Heart right ventricle (tissue), 16 donors: Measurements from ENCODE around the gene PPP3CA. TPM values are rescaled to one million over a fixed set of nuclear protein-coding genes. Genes with fewer than 3 reads are reported as not detected.

Experiments used
- ATAC-seq, 8 donors: fragments of 200-7000 bp; cut with Tn5 transposase; one replicate each; pipeline ENCODE4 v1.9.1; 2020; ENCODE audit warnings: mild to moderate bottlenecking in 8 of 8, moderate library complexity in 8 of 8, moderate number of reproducible peaks in 1 of 8
- DNase-seq, 2 donors: peaks; one replicate each; pipeline ENCODE4 v3.0.0-alpha.2; 2020
- H3K27ac ChIP-seq, 10 donors: fragments of 200-600 bp; sonication (generic) in 2 of 10; one replicate each; pipeline versions ENCODE4 v1.5.0 to v1.8.0; 2020 to 2022; ENCODE audit warnings: mild to moderate bottlenecking in 3 of 10
- H3K27me3 ChIP-seq, 7 donors: fragments of 200-600 bp; one replicate each; pipeline ENCODE4 v1.8.0; 2021 to 2022; ENCODE audit warnings: mild to moderate bottlenecking in 2 of 7
- H3K36me3 ChIP-seq, 9 donors: fragments of 200-600 bp; sonication (generic) in 1 of 9; one replicate each; pipeline versions ENCODE4 v1.5.0 to v1.8.0; 2020 to 2022; ENCODE audit warnings: mild to moderate bottlenecking in 2 of 9
- H3K4me1 ChIP-seq, 9 donors: fragments of 200-600 bp; sonication (generic) in 1 of 9; one replicate each; pipeline versions ENCODE4 v1.5.0 to v1.8.0; 2020 to 2022; ENCODE audit warnings: mild to moderate bottlenecking in 4 of 9
- H3K4me3 ChIP-seq, 10 donors: fragments of 200-600 bp; sonication (generic) in 2 of 10; one replicate each; pipeline versions ENCODE4 v1.5.0 to v1.8.0; 2020 to 2022; ENCODE audit warnings: mild to moderate bottlenecking in 7 of 10, moderate library complexity in 2 of 10
- H3K9me3 ChIP-seq, 11 donors: fragments of 200-600 bp in 10 of 11; sonication (generic) in 2 of 11; one replicate each; pipeline versions ENCODE4 v1.5.0 to v1.8.0; 2013 to 2022; ENCODE audit warnings: mild to moderate bottlenecking in 2 of 11, control low read depth in 1 of 11, moderate library complexity in 1 of 11
- WGBS, 2 donors: extraction: QIAGEN DNeasy Blood & Tissue Kit; methylation state at CpG; one replicate each; pipeline ENCODE4 v1.1.7; 2013; ENCODE audit warnings: inconsistent platforms in 1 of 2; 5-methylcytosine and 5-hydroxymethylcytosine counted together
- intact Hi-C, 10 donors: fragments of 100-400 bp; cut with DNase I; formaldehyde crosslinking; loops; one replicate each; pipeline versions ENCODE4 v1.11.1 to v1.14.2; 2022
- long read RNA-seq, 3 donors: library from polyadenylated mRNA; unstranded; transcript quantifications; one replicate each; pipeline ENCODE4 v2.0.0, GENCODE V29; 2020 to 2021
- polyA plus RNA-seq, 2 donors: library from polyadenylated mRNA; stranded (reverse); fragments of 200-250 nt; gene quantifications; one replicate each; pipeline ENCODE4 v1.2.3, GENCODE V29; 2013
- total RNA-seq, 10 donors: library from RNA; stranded (reverse); fragmentation: NEBNext Ultra II Directional in 3 of 10; extraction: Animal tissue kit (Norgen Biotek cat#: 25700) in 3 of 10; gene quantifications; one replicate each; pipeline versions ENCODE4 v1.2.1 to v1.2.4, GENCODE V29; 2021 to 2023
- TF ChIP-seq, protein P1 (sequence below), 9 donors: fragments of 200-600 bp; sonication (generic) in 2 of 9; IDR thresholded peaks; one replicate each; pipeline versions ENCODE4 v1.5.0 to v1.8.0; 2021 to 2022; ENCODE audit warnings: antibody characterized with exemption in 9 of 9, mild to moderate bottlenecking in 5 of 9, moderate library complexity in 1 of 9
- donor health status: Arrhythmogenic right ventricular cardiomyopathy.
- donor health status: ischemic (EF 13 %, LVEDD 7.1; RV severe dilation, severe dysfunction).
- donor health status: healthy with polysubstance abuse.
- donor health status: DM: no; HTN: yes; CAD: no.
- donor health status: DM: no; HTN: no; CAD: no.
- donor health status: ischemic (EF 25% LVEDD 6.9; RV normal size, moderate dysfunction).
- donor health status: ischemic (EF 25% LVEDD 5.7; RV mildly dilated, moderate dysfunction).
- donor health status: healthy.
- donor health status: DM: yes; HTN: yes; CAD: no.
- donor health status: Ischemic cardiomyopathy.
- donor health status: ischemic (EF 35%, LVEDD 5.7; RV mildly dilated, moderate dysfunction).
- donor health status: nonischemic (EF 11% LVEDD 7.7; RV severe dilation, severe dysfunction).
- donor health status: DM: yes; HTN: yes; CAD: no.
- donor health status: PGD.
- donor health status: ischemic (EF 29% LVEDD 5.4; RV normal size, mild dysfunction).
- donor health status: nonischemic (EF 23%, LVEDD 6.1; RV moderate dilation, normal function).

Gene PPP3CA
- total RNA-seq (10 to 100 TPM; 15.2 to 30.8 (median 20.8) TPM), polyA plus RNA-seq (1 to 10 TPM; 8.1 to 9.2 TPM)
- long read RNA-seq, donor 1, full-length matches to known transcripts = 28 of 33 reads
- long read RNA-seq, donor 1, partial matches to known transcripts = 4 of 33 reads
- long read RNA-seq, donor 1, other reads (novel, unspliced or antisense) = 1 of 33 reads
- long read RNA-seq, donor 2, full-length matches to known transcripts = 10 of 14 reads
- long read RNA-seq, donor 2, partial matches to known transcripts = 2 of 14 reads
- long read RNA-seq, donor 2, other reads (novel, unspliced or antisense) = 2 of 14 reads
- long read RNA-seq, donor 3, full-length matches to known transcripts = 5 of 18 reads
- long read RNA-seq, donor 3, partial matches to known transcripts = 7 of 18 reads
- long read RNA-seq, donor 3, other reads (novel, unspliced or antisense) = 6 of 18 reads

DNA sequence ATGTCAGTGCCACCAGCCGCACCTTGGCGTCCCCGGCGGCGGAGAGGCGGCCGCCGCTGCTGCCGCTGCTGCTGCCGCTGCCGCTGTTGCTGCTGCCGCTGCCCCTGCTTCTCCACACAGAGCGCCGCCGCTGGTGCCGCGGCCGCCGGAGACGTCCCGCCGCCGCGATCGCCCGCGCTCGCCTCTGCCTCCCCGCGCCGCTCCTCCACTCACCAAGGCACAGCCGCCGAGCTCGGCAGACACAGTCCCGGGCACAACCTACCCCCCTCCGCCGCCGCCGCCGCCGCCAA lies at the start of gene PPP3CA:
Gene PPP3CA, minus strand, starts transcription at position 260 of the 290 bp plus-strand sequence.
- TF ChIP-seq, protein P1, sequence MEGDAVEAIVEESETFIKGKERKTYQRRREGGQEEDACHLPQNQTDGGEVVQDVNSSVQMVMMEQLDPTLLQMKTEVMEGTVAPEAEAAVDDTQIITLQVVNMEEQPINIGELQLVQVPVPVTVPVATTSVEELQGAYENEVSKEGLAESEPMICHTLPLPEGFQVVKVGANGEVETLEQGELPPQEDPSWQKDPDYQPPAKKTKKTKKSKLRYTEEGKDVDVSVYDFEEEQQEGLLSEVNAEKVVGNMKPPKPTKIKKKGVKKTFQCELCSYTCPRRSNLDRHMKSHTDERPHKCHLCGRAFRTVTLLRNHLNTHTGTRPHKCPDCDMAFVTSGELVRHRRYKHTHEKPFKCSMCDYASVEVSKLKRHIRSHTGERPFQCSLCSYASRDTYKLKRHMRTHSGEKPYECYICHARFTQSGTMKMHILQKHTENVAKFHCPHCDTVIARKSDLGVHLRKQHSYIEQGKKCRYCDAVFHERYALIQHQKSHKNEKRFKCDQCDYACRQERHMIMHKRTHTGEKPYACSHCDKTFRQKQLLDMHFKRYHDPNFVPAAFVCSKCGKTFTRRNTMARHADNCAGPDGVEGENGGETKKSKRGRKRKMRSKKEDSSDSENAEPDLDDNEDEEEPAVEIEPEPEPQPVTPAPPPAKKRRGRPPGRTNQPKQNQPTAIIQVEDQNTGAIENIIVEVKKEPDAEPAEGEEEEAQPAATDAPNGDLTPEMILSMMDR (IDR thresholded peaks at IDR 0.05) = no peak
- ATAC-seq (peak in 2 of 8 donors; percentile 0 to 5), DNase-seq (no peak)
- intact Hi-C loops = loop anchor here in 9 of 10 donors (2.0 to 10.0 kb wide), 16 partner anchors 40 to 388 kb away; no protein-coding TSS in a partner anchor
- H3K27me3 ChIP-seq = no peaks in the 10 kb centered on the region
- H3K36me3 ChIP-seq = no peaks in the 10 kb centered on the region
- H3K9me3 ChIP-seq = no peaks in the 10 kb centered on the region
- H3K27ac ChIP-seq = peak within 1 kb of the TSS; percentile 91 to 99 (median 96)
- WGBS, 2 donors = 0 to 1% methylated on average over 40 of the region's 41 CpGs
- peaks cover 0 to 42% (median 26%) of the 10 kb centered on the region in 9 donors for H3K4me1 ChIP-seq
- peak within 1 kb of the TSS; percentile 81 to 95 (median 92) for H3K4me3 ChIP-seq

DNA sequence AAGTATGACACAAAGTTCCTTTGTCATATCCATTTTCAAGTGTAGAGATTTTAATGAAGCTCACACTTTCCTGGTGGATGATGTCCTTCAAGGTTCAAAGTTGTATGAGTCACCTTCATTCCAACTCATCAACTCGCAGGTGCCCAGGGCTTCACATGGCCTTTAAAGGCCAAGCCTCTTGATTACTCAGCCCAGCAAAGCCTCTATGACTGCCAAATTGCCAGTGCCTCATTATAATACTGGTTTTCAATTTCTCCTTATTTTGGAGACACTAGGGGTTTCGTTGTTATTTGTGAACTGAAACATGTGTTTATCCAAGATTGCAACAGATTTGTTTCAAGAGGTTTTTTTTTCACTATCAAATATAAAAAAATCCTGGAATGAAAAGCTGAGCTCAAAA lies 45.9 kb upstream of the PPP3CA start:
- H3K36me3 ChIP-seq = no peaks in the 10 kb centered on the region
- H3K27me3 ChIP-seq = no peaks in the 10 kb centered on the region
- ATAC-seq = peak in 1 of 8 donors; percentile 39
- WGBS, 2 donors = 62% methylated on average over 2 of the region's 2 CpGs
- H3K4me1 ChIP-seq = no peaks in the 10 kb centered on the region
- DNase-seq = no peak
- intact Hi-C loops = loop anchor here in 1 of 10 donors (10.0 kb wide), 1 partner anchor 102 kb away; no protein-coding TSS in a partner anchor
- no peak overlapping the region for H3K27ac ChIP-seq
- TF ChIP-seq, protein P1 (IDR thresholded peaks at IDR 0.05) = no peak
- H3K9me3 ChIP-seq = peaks cover 0 to 11% (median 0%) of the 10 kb centered on the region in 11 donors
- H3K4me3 ChIP-seq = no peak overlapping the region

DNA sequence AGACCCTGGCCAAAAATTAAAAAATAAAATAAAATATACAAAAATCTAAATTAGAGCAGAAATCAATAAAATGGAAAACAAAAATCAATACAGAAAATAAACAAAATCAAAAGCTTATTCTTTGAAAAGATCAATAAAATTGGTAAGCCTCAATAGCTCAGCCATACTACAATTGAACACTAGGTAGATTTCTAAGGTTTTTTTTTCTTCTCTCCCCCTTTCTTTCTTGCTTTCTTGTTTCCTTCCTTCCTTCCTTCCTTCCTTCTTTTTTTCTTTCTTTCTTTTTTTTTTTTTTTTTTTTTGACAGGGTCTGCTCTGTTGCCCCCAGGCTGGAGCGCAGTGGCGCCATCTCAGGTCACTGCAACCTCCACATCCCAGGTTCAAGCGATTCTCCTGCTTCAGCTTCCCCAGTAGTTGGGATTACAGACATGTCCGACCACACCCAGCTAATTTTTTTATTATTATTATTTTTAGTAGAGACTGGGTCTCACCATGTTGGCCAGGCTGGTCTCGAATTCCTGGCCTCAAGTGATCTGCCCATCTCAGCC lies 23.4 kb upstream of the PPP3CA start:
- intact Hi-C loops = no loop called here
- WGBS, 2 donors = 89 to 90% methylated on average over 5 of the region's 5 CpGs
- no peak for ATAC-seq

DNA sequence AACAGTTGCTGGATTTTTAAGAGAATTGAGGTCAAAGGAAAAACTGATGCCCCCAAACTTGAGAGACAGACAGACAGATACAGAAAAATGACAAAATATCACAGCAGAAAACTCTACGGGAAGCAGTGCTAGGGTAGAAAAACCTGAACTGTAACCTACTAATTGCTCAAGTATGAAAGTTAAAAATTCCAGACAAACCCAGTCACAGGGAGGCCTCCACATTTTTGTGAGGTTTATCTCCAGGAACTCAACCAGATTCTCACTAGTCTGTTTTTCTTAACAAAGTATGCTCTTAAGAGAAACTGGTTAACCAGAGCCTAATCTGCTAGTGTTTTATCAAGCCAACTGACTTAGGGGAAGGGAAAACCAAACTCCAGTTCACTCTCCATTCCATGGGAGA lies 19.9 kb upstream of the PPP3CA start:
- WGBS, 2 donors = 80 to 89% methylated on average over 1 of the region's 1 CpG

More for the DNA sequence above, 23.4 kb upstream of the PPP3CA start:
- Histone ChIP-seq H3K36me3 (no peaks in the 10 kb centered on the region), H3K27ac (no peak overlapping the region), H3K27me3 (no peaks in the 10 kb centered on the region), H3K4me1 (no peaks in the 10 kb centered on the region), H3K9me3 (peaks cover 0 to 13% (median 0%) of the 10 kb centered on the region in 11 donors), H3K4me3 (no peak overlapping the region)
- no peak for DNase-seq
- TF ChIP-seq, protein P1 (IDR thresholded peaks at IDR 0.05) = no peak

More for the DNA sequence above, 19.9 kb upstream of the PPP3CA start:
- H3K27me3 ChIP-seq = no peaks in the 10 kb centered on the region
- no peak overlapping the region for H3K27ac ChIP-seq
- H3K9me3 ChIP-seq = peaks cover 0 to 14% (median 0%) of the 10 kb centered on the region in 11 donors
- H3K4me3 ChIP-seq = no peak overlapping the region
- H3K4me1 ChIP-seq = no peaks in the 10 kb centered on the region
- TF ChIP-seq, protein P1 (IDR thresholded peaks at IDR 0.05) = no peak
- ATAC-seq (no peak), DNase-seq (no peak)
- intact Hi-C loops = no loop called here
- no peaks in the 10 kb centered on the region for H3K36me3 ChIP-seq
